ENCODE data around the gene NUP35. TPM values are rescaled to one million over a fixed set of nuclear protein-coding genes. Genes with fewer than 3 reads are reported as not detected.

Gene NUP35
- total and polyA plus RNA-seq, 2 of the 4 experiments (the other 2 are of a cell fraction): 10.9 to 23.3 TPM

DNA sequence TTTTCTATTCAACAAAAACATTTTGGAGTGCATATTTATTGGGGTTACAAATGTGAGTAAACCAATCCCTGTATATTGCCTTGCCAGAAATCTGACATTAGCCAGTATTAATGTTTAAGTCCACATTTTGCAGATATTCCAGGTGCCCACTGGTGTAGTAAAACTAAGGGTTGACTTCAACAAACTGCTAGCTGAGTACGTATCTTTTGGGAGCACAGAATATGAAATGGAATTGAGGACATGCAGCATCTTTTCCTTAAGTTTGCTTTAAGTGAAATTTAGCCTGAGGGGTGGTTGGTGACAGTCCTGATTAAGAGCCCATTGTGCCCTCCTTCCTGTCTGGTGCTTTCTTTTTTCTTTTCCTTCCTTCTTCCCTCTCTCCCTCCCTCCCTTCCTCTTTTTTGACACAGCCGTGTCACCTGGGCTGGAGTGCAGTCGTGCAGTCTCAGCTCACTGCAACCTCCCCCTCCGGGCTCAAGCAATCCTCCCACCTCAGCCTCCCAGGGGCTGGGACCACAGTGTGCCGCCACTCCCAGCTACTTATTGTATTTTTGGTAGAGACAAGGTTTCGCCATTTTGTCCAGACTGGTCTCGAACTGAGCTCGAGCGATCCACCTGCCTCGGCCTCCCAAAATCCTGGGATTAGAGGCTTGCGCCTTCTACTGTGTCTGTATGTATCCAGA lies 1.6 kb downstream of the NUP35 start:
- no peak for DNase-seq
- intact Hi-C loops (cut with micrococcal nuclease): no loop called here

More for the DNA sequence above, 1.6 kb downstream of the NUP35 start:
- no TSS peak for BruUV-seq (replicated peaks)
- in situ Hi-C loops (cut with MboI; ENCODE audit: low sequenced_read_pairs) (no loop called here), dilution Hi-C loops (cut with HindIII; ENCODE audit: low sequenced_read_pairs, unreplicated experiment) (no loop called here)
- CTCF ChIA-PET: interaction anchor here (0.7 kb wide), 1 partner anchor 58 kb away, joined by 3 read pairs; no protein-coding TSS in a partner anchor
- ATAC-seq (ENCODE audit: low read depth): no peak
- Histone ChIP-seq H3K4me1 (ENCODE audit: control insufficient read depth, insufficient read depth, low read length) (peaks cover 4% of the 10 kb centered on the region; the same call in 1 of the 2 replicates), H3K36me3 (ENCODE audit: control insufficient read depth, insufficient read depth, low read length) (peaks cover 2% of the 10 kb centered on the region; the same call in 1 of the 2 replicates), H3K9me3 (ENCODE audit: control insufficient read depth, insufficient read depth, low read length) (no peaks in the 10 kb centered on the region), H4K8ac (ENCODE audit: low read depth in 2 of 2, low read length in 2 of 2) (no peak overlapping the region), H3K9ac (ENCODE audit: low read depth, low read length) (no peak overlapping the region), H3K23ac (ENCODE audit: low read depth, low read length) (peak overlapping the region; percentile 44; the same call in 1 of the 2 replicates), H2BK5ac (ENCODE audit: low read depth, low read length, poor library complexity, severe bottlenecking) (no peak overlapping the region), H2BK15ac (ENCODE audit: low read depth, low read length) (no peak overlapping the region), H4K91ac (ENCODE audit: insufficient read depth, low read depth, low read length) (no peak overlapping the region), H3K4me3 (ENCODE audit: insufficient read depth, low read depth, low read length) (no peak overlapping the region), H3K27ac (ENCODE audit: insufficient read depth, low read length) (no peak overlapping the region), H3K4me2 (ENCODE audit: low read depth, low read length) (peak overlapping the region; percentile 56), H3K9me1 (ENCODE audit: insufficient read depth, low read length) (no peaks in the 10 kb centered on the region), H2BK120ac (ENCODE audit: low read depth, low read length) (no peak overlapping the region), H3K18ac (ENCODE audit: low read depth, low read length) (no peak overlapping the region), H2AFZ (replicated peaks; ENCODE audit: low read length, poor library complexity) (no peak overlapping the region), H3K14ac (replicated peaks; ENCODE audit: low read depth, low read length) (no peak overlapping the region), H3K4ac (ENCODE audit: low read depth, low read length) (no peak overlapping the region), H2AK5ac (ENCODE audit: low read depth, low read length) (no peak overlapping the region), H3K56ac (ENCODE audit: extremely low read depth, insufficient read depth, low read length) (no peak overlapping the region), H2AK9ac (replicated peaks; ENCODE audit: low read depth, low read length, poor library complexity) (no peak overlapping the region), H2BK20ac (ENCODE audit: low read depth, low read length) (no peak overlapping the region), H3K27me3 (ENCODE audit: control insufficient read depth, insufficient read depth, low read length) (no peaks in the 10 kb centered on the region), H3K79me1 (ENCODE audit: low read depth in 1 of 2, low read length in 2 of 2) (peaks cover 0 to 19% of the 10 kb centered on the region in 2 experiments; a peak in 2 of 4 replicates), H4K20me1 (ENCODE audit: insufficient read depth, low read length) (no peaks in the 10 kb centered on the region), H4K5ac (ENCODE audit: low read depth, low read length) (no peak overlapping the region)
- TF ChIP-seq RCOR1 (IDR thresholded peaks at IDR 0.05; ENCODE audit: insufficient replicate concordance, low read length): no peak
- TF ChIP-seq MAZ (IDR thresholded peaks at IDR 0.05; ENCODE audit: borderline replicate concordance, low read depth, low read length): no peak
- TF ChIP-seq NFE2L2 (IDR thresholded peaks at IDR 0.05; ENCODE audit: low read depth, low read length): no peak
- no peak for TF ChIP-seq RAD21 (IDR thresholded peaks at IDR 0.05; ENCODE audit: low read length)
- TF ChIP-seq, protein P1, sequence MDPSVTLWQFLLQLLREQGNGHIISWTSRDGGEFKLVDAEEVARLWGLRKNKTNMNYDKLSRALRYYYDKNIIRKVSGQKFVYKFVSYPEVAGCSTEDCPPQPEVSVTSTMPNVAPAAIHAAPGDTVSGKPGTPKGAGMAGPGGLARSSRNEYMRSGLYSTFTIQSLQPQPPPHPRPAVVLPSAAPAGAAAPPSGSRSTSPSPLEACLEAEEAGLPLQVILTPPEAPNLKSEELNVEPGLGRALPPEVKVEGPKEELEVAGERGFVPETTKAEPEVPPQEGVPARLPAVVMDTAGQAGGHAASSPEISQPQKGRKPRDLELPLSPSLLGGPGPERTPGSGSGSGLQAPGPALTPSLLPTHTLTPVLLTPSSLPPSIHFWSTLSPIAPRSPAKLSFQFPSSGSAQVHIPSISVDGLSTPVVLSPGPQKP (IDR thresholded peaks at IDR 0.05; ENCODE audit: borderline replicate concordance, low read depth, low read length): no peak
- TF ChIP-seq MAFK (IDR thresholded peaks at IDR 0.05; ENCODE audit: low read depth, low read length): no peak
- no peak for TF ChIP-seq CHD1 (IDR thresholded peaks at IDR 0.05; ENCODE audit: low read depth, low read length)
- WGBS, 2 experiments (ENCODE audit: extremely low coverage in 2 of 2, insufficient read length in 1 of 2): no CpG with 5 or more reads among the region's 11 CpGs
- POLR2A ChIA-PET (ENCODE audit: unreplicated experiment): no interaction called here
